Tibial nerve (tissue), 4 donors: ENCODE measurements around the gene ALKBH4. TPM values are rescaled to one million over a fixed set of nuclear protein-coding genes. Genes with fewer than 3 reads are reported as not detected.
"Not testable (repeated sequence)": the region's sequence is repeated elsewhere in the genome, so short reads cannot be mapped to it uniquely, and the experiment has no call there.

ENCODE experiments used
- DNase-seq, 2 donors: peaks; one replicate each; pipeline ENCODE4 v3.0.0-alpha.2; 2019; ENCODE audit warnings: low spot score in 2 of 2
- H3K27ac ChIP-seq, 4 donors: fragments of 200-600 bp; sonication (generic) in 3 of 4; one replicate each; pipeline ENCODE4 v1.5.1; 2017 to 2019; ENCODE audit warnings: mild to moderate bottlenecking in 1 of 4
- H3K27me3 ChIP-seq, 2 donors: fragments of 200-600 bp; sonication (generic) in 1 of 2; one replicate each; pipeline versions ENCODE4 v1.5.1 to v1.6.0; 2017 to 2019
- H3K36me3 ChIP-seq, 3 donors: fragments of 200-600 bp; sonication (generic); one replicate each; pipeline ENCODE4 v1.5.1; 2018 to 2019
- H3K4me1 ChIP-seq, 4 donors: fragments of 200-600 bp; sonication (generic) in 3 of 4; one replicate each; pipeline ENCODE4 v1.5.1; 2017 to 2019
- H3K4me3 ChIP-seq, 4 donors: fragments of 200-600 bp; sonication (generic) in 3 of 4; one replicate each; pipeline ENCODE4 v1.5.1; 2017 to 2019; ENCODE audit warnings: mild to moderate bottlenecking in 1 of 4, moderate library complexity in 1 of 4
- H3K9me3 ChIP-seq, 4 donors: fragments of 200-600 bp; sonication (generic) in 3 of 4; one replicate each; pipeline ENCODE4 v1.5.1; 2017 to 2019
- CTCF ChIP-seq, 5 experiments: fragments of 200-600 bp in 3 of 5; fragments of 450-650 bp in 2 of 5; sonication (generic) in 3 of 5; IDR thresholded peaks; one replicate each; pipeline ENCODE4 v1.5.1; 2016 to 2019; ENCODE audit warnings: antibody characterized with exemption in 5 of 5, mild to moderate bottlenecking in 3 of 5, moderate library complexity in 2 of 5
- EP300 ChIP-seq, 2 donors: sonication (generic); formaldehyde crosslinking; IDR thresholded peaks; one replicate each; pipeline ENCODE4 v1.6.1; 2017; ENCODE audit warnings: antibody characterized with exemption in 2 of 2, mild to moderate bottlenecking in 1 of 2
- POLR2A ChIP-seq, 2 donors: fragments of 450-650 bp; IDR thresholded peaks; one replicate each; pipeline ENCODE4 v1.6.1; 2017; ENCODE audit warnings: antibody characterized with exemption in 2 of 2, mild to moderate bottlenecking in 2 of 2, moderate library complexity in 2 of 2
- WGBS, 2 donors: methylation state at CpG; one replicate each; pipeline ENCODE4 v1.1.5; 2018; 5-methylcytosine and 5-hydroxymethylcytosine counted together
- total RNA-seq, 4 donors: library from RNA; depleted of rRNA; stranded (reverse); fragments of >200 nt; gene quantifications; one replicate each; pipeline ENCODE4 v1.1.0, GENCODE V29; 2016

The ALKBH4 gene
- total RNA-seq, 4 donors from 2014 or later: 17.4 to 21.0 (median 19.1) TPM

- WGBS, 2 donors: 92 to 94% methylated on average over 20 to 22 of the region's 40 CpGs
- Histone ChIP-seq H3K4me3 (no peak overlapping the region), H3K9me3 (no peaks in the 10 kb centered on the region), H3K4me1 (peaks cover 0 to 7% (median 0%) of the 10 kb centered on the region in 4 donors), H3K27me3 (no peaks in the 10 kb centered on the region), H3K36me3 (peaks cover 0 to 75% (median 3%) of the 10 kb centered on the region in 3 donors), H3K27ac (no peak overlapping the region)
- TF ChIP-seq POLR2A (IDR thresholded peaks at IDR 0.05) (no peak), EP300 (IDR thresholded peaks at IDR 0.05) (no peak), CTCF (IDR thresholded peaks at IDR 0.05) (no peak)
- no peak for DNase-seq
Observed at GRCh38 chr7:102457352-102457924, 7.2 kb downstream of the ALKBH4 start.

DNA sequence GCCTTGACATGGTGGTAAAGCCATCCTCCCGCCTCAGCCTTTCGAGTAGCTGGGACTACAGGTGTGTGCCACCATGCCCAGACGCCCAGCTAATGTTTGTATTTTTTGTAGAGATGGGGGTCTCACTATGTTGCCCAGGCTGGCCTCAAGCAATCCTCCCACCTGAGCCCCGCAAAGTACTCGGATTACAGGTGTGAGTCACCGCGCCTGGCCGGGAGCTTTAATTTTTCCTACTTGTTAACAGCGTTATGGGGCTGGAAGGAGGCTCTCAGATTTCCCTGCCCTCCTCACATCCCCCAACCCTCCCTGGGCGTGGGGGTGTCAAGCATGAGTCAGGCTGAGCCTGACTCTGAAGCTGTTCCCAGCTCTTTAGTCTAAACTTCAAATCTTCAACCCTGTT is 8.3 kb downstream of the ALKBH4 start:
- Histone ChIP-seq H3K4me1 (no peaks in the 10 kb centered on the region), H3K4me3 (no peak overlapping the region), H3K27me3 (no peaks in the 10 kb centered on the region), H3K36me3 (peaks cover 0 to 77% (median 3%) of the 10 kb centered on the region in 3 donors), H3K9me3 (no peaks in the 10 kb centered on the region), H3K27ac (no peak overlapping the region)
- TF ChIP-seq POLR2A (IDR thresholded peaks at IDR 0.05) (no peak), EP300 (IDR thresholded peaks at IDR 0.05) (no peak), CTCF (IDR thresholded peaks at IDR 0.05) (no peak)
- no peak for DNase-seq
- 85 to 87% methylated on average over 10 of the region's 10 CpGs for WGBS, 2 donors

- TF ChIP-seq EP300 (IDR thresholded peaks at IDR 0.05): no peak
- no peak for TF ChIP-seq POLR2A (IDR thresholded peaks at IDR 0.05)
- no peak for TF ChIP-seq CTCF (IDR thresholded peaks at IDR 0.05)
- DNase-seq: no peak
- H3K27ac ChIP-seq: no peak overlapping the region
- 78 to 80% methylated on average over 8 of the region's 11 CpGs for WGBS, 2 donors
- H3K9me3 ChIP-seq: no peaks in the 10 kb centered on the region
- no peaks in the 10 kb centered on the region for H3K27me3 ChIP-seq
- peaks cover 0 to 75% (median 3%) of the 10 kb centered on the region in 3 donors for H3K36me3 ChIP-seq
- no peaks in the 10 kb centered on the region for H3K4me1 ChIP-seq
- H3K4me3 ChIP-seq: no peak overlapping the region
Observed at GRCh38 chr7:102455596-102455995, 9.1 kb downstream of the ALKBH4 start.

- H3K36me3 ChIP-seq: peaks cover 0 to 70% (median 3%) of the 10 kb centered on the region in 3 donors
- H3K9me3 ChIP-seq, DNase-seq, H3K27ac ChIP-seq, H3K27me3 ChIP-seq, H3K4me3 ChIP-seq, H3K4me1 ChIP-seq: not testable (repeated sequence)
- 93% methylated on average over 10 of the region's 10 CpGs for WGBS, 2 donors
Observed at GRCh38 chr7:102454932-102455331, 9.7 kb downstream of the ALKBH4 start.

- H3K9me3 ChIP-seq: no peaks in the 10 kb centered on the region
- H3K4me3 ChIP-seq: no peak overlapping the region
- H3K27ac ChIP-seq: no peak overlapping the region
- H3K4me1 ChIP-seq: no peaks in the 10 kb centered on the region
- no peaks in the 10 kb centered on the region for H3K27me3 ChIP-seq
- TF ChIP-seq POLR2A (IDR thresholded peaks at IDR 0.05) (no peak), CTCF (IDR thresholded peaks at IDR 0.05) (no peak), EP300 (IDR thresholded peaks at IDR 0.05) (no peak)
- WGBS, 2 donors: 78% methylated on average over 11 to 12 of the region's 12 CpGs
- H3K36me3 ChIP-seq: peaks cover 0 to 66% (median 3%) of the 10 kb centered on the region in 3 donors
- DNase-seq: no peak
Observed at GRCh38 chr7:102454468-102454867, 10.2 kb downstream of the ALKBH4 start.

DNA sequence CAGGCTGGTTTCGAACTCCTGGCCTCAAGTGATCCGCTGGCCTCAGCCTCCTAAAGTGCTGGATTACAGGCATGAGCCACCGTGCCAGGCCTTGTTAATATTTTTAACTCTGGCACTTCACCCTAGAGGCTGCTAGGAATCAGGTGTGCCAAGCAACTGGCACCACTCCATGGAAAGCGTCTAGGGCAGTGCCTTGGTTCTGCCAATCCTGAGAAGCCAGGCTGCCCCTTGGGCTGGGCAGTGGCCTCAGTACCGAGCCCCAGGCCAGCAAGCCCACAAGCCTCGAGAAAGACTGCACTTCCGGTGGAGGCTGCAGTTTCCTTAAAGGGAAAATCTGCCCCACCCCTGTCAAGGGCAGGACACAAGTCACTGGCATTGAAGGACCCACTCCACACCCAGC is 11.3 kb downstream of the ALKBH4 start:
- no peak overlapping the region for H3K27ac ChIP-seq
- no peaks in the 10 kb centered on the region for H3K9me3 ChIP-seq
- no peaks in the 10 kb centered on the region for H3K4me1 ChIP-seq
- H3K4me3 ChIP-seq: no peak overlapping the region
- H3K36me3 ChIP-seq: peaks cover 0 to 57% (median 3%) of the 10 kb centered on the region in 3 donors
- WGBS, 2 donors: 77 to 86% methylated on average over 6 to 7 of the region's 7 CpGs
- TF ChIP-seq POLR2A (IDR thresholded peaks at IDR 0.05) (no peak), CTCF (IDR thresholded peaks at IDR 0.05) (no peak), EP300 (IDR thresholded peaks at IDR 0.05) (no peak)
- DNase-seq: no peak
- no peaks in the 10 kb centered on the region for H3K27me3 ChIP-seq
